Measurements from ENCODE around the gene SNAP47. TPM values are rescaled to one million over a fixed set of nuclear protein-coding genes. Genes with fewer than 3 reads are reported as not detected.

Gene SNAP47
- total and polyA plus RNA-seq, 9 of the 15 experiments (the other 6 are each of a cell fraction or from before 2014, with no cell fraction given), result 2.5 to 41.3 (median 32.6) TPM

GRCh38 chr1:227748496-227749182 lies 13.4 kb downstream of the SNAP47 start (continued):
- no peak for TF ChIP-seq CHD7 (IDR thresholded peaks at IDR 0.05; ENCODE audit: low read depth, low read length)
- no peak for TF ChIP-seq NFIX (CRISPR knock-in tag; IDR thresholded peaks at IDR 0.05; ENCODE audit: low read depth)
- TF ChIP-seq MNT (conservative IDR thresholded peaks at IDR 0.05), result peak in 1 of 2 experiments; percentile 62; a peak in 1 of 4 replicates
- TF ChIP-seq ELF2 (CRISPR knock-in tag; IDR thresholded peaks at IDR 0.05), result no peak
- no peak for TF ChIP-seq ZBTB2 (IDR thresholded peaks at IDR 0.05)
- no peak for TF ChIP-seq ZHX1 (conservative IDR thresholded peaks at IDR 0.05; ENCODE audit: low read length)
- no peak for TF ChIP-seq CREBBP (IDR thresholded peaks at IDR 0.05; ENCODE audit: low read depth, low read length)
- no peak for TF ChIP-seq ZNF79 (CRISPR knock-in tag; IDR thresholded peaks at IDR 0.05; ENCODE audit: low read depth)
- no peak for TF ChIP-seq ZBED1 (IDR thresholded peaks at IDR 0.05)
- peak; percentile 87 for TF ChIP-seq NCOA1 (IDR thresholded peaks at IDR 0.05; ENCODE audit: low read depth)
